Spleen (tissue), 13 donors: ENCODE data around the gene DCST1. TPM values are rescaled to one million over a fixed set of nuclear protein-coding genes. Genes with fewer than 3 reads are reported as not detected.
A peak's percentile ranks its signal among the peaks of the same experiment; 100 is the strongest.
"Not testable (repeated sequence)": the region's sequence is repeated elsewhere in the genome, so short reads cannot be mapped to it uniquely, and the experiment has no call there.

ENCODE experiments used
- DNase-seq: peaks from one replicate; pipeline ENCODE4 v3.0.0-alpha.2; 2020
- H3K27ac ChIP-seq, 8 donors: fragments of 200-600 bp; sonication (generic) in 7 of 8; 1 replicate in 4 of 8; 2 replicates in 4 of 8; pipeline versions ENCODE4 v1.5.0 to v1.8.0; 2016 to 2021; ENCODE audit warnings: inconsistent platforms in 4 of 8, mild to moderate bottlenecking in 4 of 8, moderate library complexity in 1 of 8
- H3K27me3 ChIP-seq, 7 donors: fragments of 200-600 bp; sonication (generic) in 6 of 7; replicated peaks in 1 of 7; 1 replicate in 4 of 7; 2 replicates in 3 of 7; pipeline versions ENCODE4 v1.5.0 to v1.8.0; 2016 to 2021; ENCODE audit warnings: inconsistent platforms in 3 of 7, mild to moderate bottlenecking in 1 of 7
- H3K36me3 ChIP-seq, 6 donors: fragments of 200-600 bp; sonication (generic) in 5 of 6; 1 replicate in 4 of 6; 2 replicates in 2 of 6; pipeline versions ENCODE4 v1.5.0 to v1.8.0; 2016 to 2021; ENCODE audit warnings: inconsistent platforms in 2 of 6
- H3K4me1 ChIP-seq, 6 donors: fragments of 200-600 bp; sonication (generic) in 5 of 6; 1 replicate in 3 of 6; 2 replicates in 3 of 6; pipeline versions ENCODE4 v1.5.0 to v1.8.0; 2016 to 2021; ENCODE audit warnings: inconsistent platforms in 3 of 6
- H3K4me3 ChIP-seq, 8 donors: fragments of 200-600 bp; sonication (generic) in 7 of 8; 1 replicate in 4 of 8; 2 replicates in 4 of 8; pipeline versions ENCODE4 v1.5.0 to v1.8.0; 2016 to 2021; ENCODE audit warnings: inconsistent platforms in 4 of 8, mild to moderate bottlenecking in 4 of 8, moderate library complexity in 2 of 8
- H3K9me3 ChIP-seq, 8 donors: fragments of 200-600 bp; sonication (generic) in 7 of 8; 1 replicate in 4 of 8; 2 replicates in 4 of 8; pipeline versions ENCODE4 v1.5.0 to v1.8.0; 2016 to 2021; ENCODE audit warnings: inconsistent platforms in 4 of 8
- CTCF ChIP-seq, 11 experiments: fragments of 200-600 bp in 7 of 11; fragments of 450-650 bp in 4 of 11; sonication (generic) in 4 of 11; IDR thresholded peaks in 8 of 11; conservative IDR thresholded peaks in 3 of 11; 1 replicate in 7 of 11; 2 replicates in 4 of 11; pipeline versions ENCODE4 v1.4.0 to v1.8.0; 2016 to 2021; ENCODE audit warnings: antibody characterized with exemption in 11 of 11, inconsistent platforms in 4 of 11, mild to moderate bottlenecking in 1 of 11
- POLR2A ChIP-seq, 3 donors: fragments of 450-650 bp; IDR thresholded peaks; one replicate each; pipeline ENCODE4 v1.5.1; 2017; ENCODE audit warnings: antibody characterized with exemption in 3 of 3, mild to moderate bottlenecking in 1 of 3
- POLR2AphosphoS5 ChIP-seq, 3 donors: sonication (generic); formaldehyde crosslinking; IDR thresholded peaks; one replicate each; pipeline ENCODE4 v1.5.1; 2017; ENCODE audit warnings: antibody characterized with exemption in 3 of 3
- WGBS, 5 donors: extraction: QIAGEN DNeasy Blood & Tissue Kit in 3 of 5; methylation state at CpG; one replicate each; pipeline versions ENCODE4 v1.1.5 to v1.1.7; 2013 to 2018; 5-methylcytosine and 5-hydroxymethylcytosine counted together
- intact Hi-C: fragments of 100-400 bp; cut with DNase I; formaldehyde crosslinking; loops from one replicate; pipeline ENCODE4 v1.15.0; 2023; ENCODE audit warnings: low total_unique reads
- long read RNA-seq, 2 donors: transcript quantifications; one replicate each; lab custom pipeline, GENCODE V29; 2026
- polyA plus RNA-seq, 3 donors: library from polyadenylated mRNA; stranded (reverse); fragments of 200-250 nt; gene quantifications; one replicate each; pipeline ENCODE4 v1.2.1, GENCODE V29; 2013
- total RNA-seq, 7 donors: library from RNA; depleted of rRNA in 3 of 7; stranded (reverse); fragments of >200 nt in 3 of 7; fragmentation: NEBNext Ultra II Directional in 4 of 7; extraction: Animal tissue kit (Norgen Biotek cat#: 25700) in 4 of 7; gene quantifications; one replicate each; pipeline versions ENCODE4 v1.1.0 to v1.2.1, GENCODE V29; 2016 to 2021
- donor health status: healthy with polysubstance abuse.
- donor health status: DM: no; HTN: no; CAD: no; lungs with moderate emphysema.
- donor health status: DM: no; HTN: no; CAD: no.
- donor health status: Bipolar disorder and iron deficiency.
- donor health status: healthy.
- donor health status: DM: no; HTN: no; CAD: no.
- donor health status: DM: yes; HTN: yes; CAD: no.

The DCST1 gene, protein sequence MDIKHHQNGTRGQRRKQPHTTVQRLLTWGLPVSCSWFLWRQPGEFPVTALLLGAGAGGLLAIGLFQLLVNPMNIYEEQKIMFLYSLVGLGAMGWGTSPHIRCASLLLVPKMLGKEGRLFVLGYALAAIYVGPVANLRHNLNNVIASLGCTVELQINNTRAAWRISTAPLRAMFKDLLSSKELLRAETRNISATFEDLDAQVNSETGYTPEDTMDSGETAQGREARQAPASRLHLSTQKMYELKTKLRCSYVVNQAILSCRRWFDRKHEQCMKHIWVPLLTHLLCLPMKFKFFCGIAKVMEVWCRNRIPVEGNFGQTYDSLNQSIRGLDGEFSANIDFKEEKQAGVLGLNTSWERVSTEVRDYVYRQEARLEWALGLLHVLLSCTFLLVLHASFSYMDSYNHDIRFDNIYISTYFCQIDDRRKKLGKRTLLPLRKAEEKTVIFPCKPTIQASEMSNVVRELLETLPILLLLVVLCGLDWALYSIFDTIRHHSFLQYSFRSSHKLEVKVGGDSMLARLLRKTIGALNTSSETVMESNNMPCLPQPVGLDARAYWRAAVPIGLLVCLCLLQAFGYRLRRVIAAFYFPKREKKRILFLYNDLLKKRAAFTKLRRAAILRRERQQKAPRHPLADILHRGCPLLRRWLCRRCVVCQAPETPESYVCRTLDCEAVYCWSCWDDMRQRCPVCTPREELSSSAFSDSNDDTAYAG
- total RNA-seq (not detected), polyA plus RNA-seq (not detected)
- long read RNA-seq, donor 1, result 0 reads
- long read RNA-seq, donor 2, result 0 reads

GRCh38 chr1:155033524-155033923 is at the start of gene DCST1, which contains the start of gene DCST2:
Gene DCST1 (plus strand): TSS chr1:155033824. CDS start chr1:155034037, 213 bp downstream.
Gene DCST2 (minus strand): TSS chr1:155033781. CDS start chr1:155033701, 80 bp downstream.
- H3K27ac ChIP-seq, result no peak within 1 kb of the TSS
- H3K4me3 ChIP-seq, result no peak within 1 kb of the TSS
- H3K27me3 ChIP-seq, result peaks cover 0 to 5% (median 0%) of the 10 kb centered on the region in 7 donors
- TF ChIP-seq POLR2A (IDR thresholded peaks at IDR 0.05), result no peak
- TF ChIP-seq CTCF (IDR thresholded peaks at IDR 0.05 in 8 of 11, conservative IDR thresholded peaks at IDR 0.05 in 3 of 11), result no peak
- no peak for TF ChIP-seq POLR2AphosphoS5 (IDR thresholded peaks at IDR 0.05)
- WGBS, 5 donors, result 88 to 100% (median 95%) methylated on average over 9 of the region's 9 CpGs
- intact Hi-C loops, result no loop called here
- no peak for DNase-seq
- peaks cover 0 to 19% (median 0%) of the 10 kb centered on the region in 6 donors for H3K4me1 ChIP-seq
- no peaks in the 10 kb centered on the region for H3K9me3 ChIP-seq
- H3K36me3 ChIP-seq, result no peaks in the 10 kb centered on the region

DNA sequence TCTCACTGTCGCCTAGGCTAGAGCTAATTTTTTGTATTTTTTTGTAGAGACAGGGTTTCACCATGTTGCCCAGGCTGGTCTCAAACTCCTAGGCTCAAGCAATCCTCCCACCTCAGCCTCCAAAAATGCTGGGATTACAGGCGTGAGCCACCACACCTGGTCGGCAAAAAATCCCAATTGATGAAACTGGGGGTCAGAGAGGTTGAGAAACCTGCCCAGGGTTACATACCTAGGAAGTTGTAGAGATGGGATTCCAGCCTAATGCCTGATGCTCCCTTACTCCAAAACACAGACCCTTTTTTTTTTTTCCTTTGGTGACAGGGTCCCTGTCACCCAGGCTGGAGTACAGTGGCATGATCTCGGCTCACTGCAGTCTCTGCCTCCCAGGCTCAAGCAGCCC is 46.9 kb upstream of the DCST1 start:
- Histone ChIP-seq H3K4me1 (peaks cover 11 to 80% (median 35%) of the 10 kb centered on the region in 6 donors), H3K36me3 (peaks cover 0 to 64% (median 41%) of the 10 kb centered on the region in 6 donors)
- H3K9me3 ChIP-seq, DNase-seq, H3K4me3 ChIP-seq, H3K27ac ChIP-seq, intact Hi-C loops, H3K27me3 ChIP-seq: not testable (repeated sequence)
- WGBS, 5 donors, result 91 to 96% (median 92%) methylated on average over 4 of the region's 4 CpGs

DNA sequence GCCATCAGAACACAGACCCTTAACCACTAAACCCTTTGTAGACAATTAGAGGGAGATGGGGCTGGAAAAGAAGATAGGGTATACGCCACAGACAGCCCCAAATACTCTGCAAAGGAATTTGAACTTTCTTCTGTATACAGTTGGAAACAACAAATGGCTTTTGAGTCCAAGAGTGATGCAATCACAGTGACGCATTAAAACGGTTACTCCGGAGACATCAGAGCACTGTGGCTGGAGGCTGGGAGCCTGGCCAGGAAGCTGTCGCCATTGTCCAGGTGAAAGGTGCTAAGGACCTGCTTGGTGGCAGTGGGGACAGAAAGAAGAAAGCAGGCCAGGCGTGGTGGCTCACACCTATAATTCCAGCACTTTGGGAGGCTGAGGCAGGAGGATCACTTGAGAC is 46.3 kb upstream of the DCST1 start:
- WGBS, 5 donors, result 72 to 95% (median 88%) methylated on average over 6 of the region's 6 CpGs
- peaks cover 0 to 70% (median 42%) of the 10 kb centered on the region in 6 donors for H3K36me3 ChIP-seq
- no peak overlapping the region for H3K27ac ChIP-seq
- DNase-seq, result peak; percentile 47
- no peaks in the 10 kb centered on the region for H3K27me3 ChIP-seq
- intact Hi-C loops, result no loop called here
- no peak overlapping the region for H3K4me3 ChIP-seq
- no peaks in the 10 kb centered on the region for H3K9me3 ChIP-seq
- no peak for TF ChIP-seq CTCF (IDR thresholded peaks at IDR 0.05 in 8 of 11, conservative IDR thresholded peaks at IDR 0.05 in 3 of 11)
- peaks cover 11 to 74% (median 29%) of the 10 kb centered on the region in 6 donors for H3K4me1 ChIP-seq

DNA sequence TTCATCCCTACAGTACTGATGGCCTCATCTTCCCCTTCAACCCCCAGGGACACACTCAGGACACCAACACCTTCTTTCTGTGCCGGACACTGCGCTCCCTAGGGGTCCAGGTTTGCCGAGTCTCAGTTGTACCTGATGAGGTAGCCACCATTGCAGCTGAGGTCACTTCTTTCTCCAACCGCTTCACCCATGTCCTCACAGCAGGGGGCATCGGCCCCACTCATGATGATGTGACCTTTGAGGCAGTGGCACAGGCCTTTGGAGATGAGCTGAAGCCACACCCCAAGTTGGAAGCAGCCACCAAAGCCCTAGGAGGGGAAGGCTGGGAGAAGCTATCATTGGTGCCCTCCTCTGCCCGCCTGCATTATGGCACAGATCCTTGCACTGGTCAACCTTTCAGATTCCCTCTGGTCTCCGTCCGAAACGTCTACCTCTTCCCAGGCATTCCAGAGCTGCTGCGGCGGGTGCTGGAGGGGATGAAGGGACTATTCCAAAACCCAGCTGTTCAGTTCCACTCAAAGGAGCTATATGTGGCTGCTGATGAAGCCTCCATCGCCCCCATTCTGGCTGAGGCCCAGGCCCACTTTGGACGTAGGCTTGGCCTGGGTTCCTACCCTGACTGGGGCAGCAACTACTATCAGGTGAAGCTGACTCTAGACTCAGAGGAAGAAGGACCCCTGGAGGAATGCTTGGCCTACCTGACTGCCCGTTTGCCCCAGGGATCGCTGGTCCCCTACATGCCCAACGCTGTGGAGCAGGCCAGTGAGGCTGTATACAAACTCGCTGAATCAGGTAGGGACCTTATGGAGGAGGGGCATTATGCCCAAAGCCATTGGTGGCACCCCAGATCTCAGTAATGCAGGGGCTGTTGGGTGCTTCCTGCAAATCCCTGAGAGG is 45.3 kb upstream of the DCST1 start:
- no peak overlapping the region for H3K27ac ChIP-seq
- peak; percentile 64 for DNase-seq
- no peak overlapping the region for H3K4me3 ChIP-seq
- intact Hi-C loops, result no loop called here
- TF ChIP-seq CTCF (IDR thresholded peaks at IDR 0.05 in 8 of 11, conservative IDR thresholded peaks at IDR 0.05 in 3 of 11) (no peak), POLR2A (IDR thresholded peaks at IDR 0.05) (no peak), POLR2AphosphoS5 (IDR thresholded peaks at IDR 0.05) (no peak)
- H3K4me1 ChIP-seq, result peaks cover 11 to 66% (median 23%) of the 10 kb centered on the region in 6 donors
- no peaks in the 10 kb centered on the region for H3K9me3 ChIP-seq
- no peaks in the 10 kb centered on the region for H3K27me3 ChIP-seq
- WGBS, 5 donors, result 91 to 94% (median 93%) methylated on average over 16 to 17 of the region's 17 CpGs
- peaks cover 0 to 80% (median 42%) of the 10 kb centered on the region in 6 donors for H3K36me3 ChIP-seq
